Neural progenitor cell (in vitro differentiated cells): ENCODE data around the gene FAM149A.

Source experiments
- EZH2phosphoT487 ChIP-seq: fragments of 200-600 bp; sonication (generic); IDR thresholded peaks from 2 replicates; pipeline ENCODE4 v1.6.1; 2017; ENCODE audit warnings: antibody characterized with exemption
- TF ChIP-seq, protein P1 (sequence below): fragments of 200-600 bp; sonication (generic); IDR thresholded peaks from 2 replicates; pipeline ENCODE4 v1.5.1; 2017; ENCODE audit warnings: antibody characterized with exemption, mild to moderate bottlenecking

DNA sequence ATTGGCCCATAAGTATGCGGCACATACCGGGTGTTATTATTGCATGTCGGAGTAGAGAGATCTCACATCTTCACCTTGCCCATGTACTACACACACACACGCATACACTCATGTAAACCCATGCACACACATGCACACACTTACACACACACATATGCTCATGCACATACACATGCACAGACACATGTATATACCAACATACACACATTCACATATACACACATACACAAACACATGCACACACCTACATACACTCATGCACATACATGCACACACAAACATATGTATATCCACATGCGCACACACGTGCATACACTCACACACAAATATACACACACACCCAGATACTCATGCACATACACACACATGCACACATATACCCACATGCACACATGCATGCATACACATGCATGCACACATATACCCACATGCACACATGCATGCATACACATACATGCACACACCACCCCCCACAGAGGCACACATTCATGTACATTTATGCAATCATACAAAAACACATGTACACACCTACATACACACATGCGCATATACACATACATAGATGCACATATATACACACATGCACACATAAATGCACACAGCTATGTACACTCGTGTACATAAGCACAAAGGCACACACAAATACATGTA lies 98.1 kb downstream of the FAM149A start:
- TF ChIP-seq, protein P1, sequence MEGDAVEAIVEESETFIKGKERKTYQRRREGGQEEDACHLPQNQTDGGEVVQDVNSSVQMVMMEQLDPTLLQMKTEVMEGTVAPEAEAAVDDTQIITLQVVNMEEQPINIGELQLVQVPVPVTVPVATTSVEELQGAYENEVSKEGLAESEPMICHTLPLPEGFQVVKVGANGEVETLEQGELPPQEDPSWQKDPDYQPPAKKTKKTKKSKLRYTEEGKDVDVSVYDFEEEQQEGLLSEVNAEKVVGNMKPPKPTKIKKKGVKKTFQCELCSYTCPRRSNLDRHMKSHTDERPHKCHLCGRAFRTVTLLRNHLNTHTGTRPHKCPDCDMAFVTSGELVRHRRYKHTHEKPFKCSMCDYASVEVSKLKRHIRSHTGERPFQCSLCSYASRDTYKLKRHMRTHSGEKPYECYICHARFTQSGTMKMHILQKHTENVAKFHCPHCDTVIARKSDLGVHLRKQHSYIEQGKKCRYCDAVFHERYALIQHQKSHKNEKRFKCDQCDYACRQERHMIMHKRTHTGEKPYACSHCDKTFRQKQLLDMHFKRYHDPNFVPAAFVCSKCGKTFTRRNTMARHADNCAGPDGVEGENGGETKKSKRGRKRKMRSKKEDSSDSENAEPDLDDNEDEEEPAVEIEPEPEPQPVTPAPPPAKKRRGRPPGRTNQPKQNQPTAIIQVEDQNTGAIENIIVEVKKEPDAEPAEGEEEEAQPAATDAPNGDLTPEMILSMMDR = no peak
- TF ChIP-seq EZH2phosphoT487 = no peak
